Measurements from ENCODE around the gene THOC2.
"Not testable (repeated sequence)": the region's sequence is repeated elsewhere in the genome, so short reads cannot be mapped to it uniquely, and the experiment has no call there.

THOC2 gene

DNA sequence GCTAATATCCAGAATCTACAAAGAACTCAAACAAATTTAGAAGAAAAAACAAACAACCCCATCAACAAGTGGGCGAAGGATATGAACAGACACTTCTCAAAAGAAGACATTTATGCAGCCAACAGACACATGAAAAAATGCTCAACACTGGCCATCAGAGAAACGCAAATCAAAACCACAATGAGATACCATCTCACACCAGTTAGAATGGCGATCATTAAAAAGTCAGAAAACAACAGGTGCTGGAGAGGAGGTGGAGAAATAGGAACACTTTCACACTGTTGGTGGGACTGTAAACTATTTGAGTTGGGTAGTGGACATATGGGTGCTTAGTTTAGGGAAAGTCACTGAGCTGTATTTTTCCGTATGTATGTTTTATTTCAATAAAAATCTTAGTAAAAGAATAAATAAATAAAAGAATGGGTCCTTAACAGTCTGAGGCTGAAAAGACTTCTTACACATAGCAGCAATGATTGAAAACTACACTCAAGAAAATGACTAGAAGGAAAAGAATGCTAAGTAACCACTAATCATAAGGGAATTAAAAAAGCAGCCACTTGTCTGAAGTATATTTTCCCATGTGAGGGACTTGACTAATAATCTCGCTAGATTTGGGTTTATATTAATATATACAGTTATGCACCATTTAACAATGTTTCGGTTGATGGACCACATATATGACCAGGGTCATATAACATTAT lies 68.2 kb downstream of the THOC2 start:
- not testable (repeated sequence) for DNase-seq

GRCh38 chrX:123663720-123664119 lies 69.1 kb downstream of the THOC2 start:
- DNase-seq: not testable (repeated sequence)

DNA sequence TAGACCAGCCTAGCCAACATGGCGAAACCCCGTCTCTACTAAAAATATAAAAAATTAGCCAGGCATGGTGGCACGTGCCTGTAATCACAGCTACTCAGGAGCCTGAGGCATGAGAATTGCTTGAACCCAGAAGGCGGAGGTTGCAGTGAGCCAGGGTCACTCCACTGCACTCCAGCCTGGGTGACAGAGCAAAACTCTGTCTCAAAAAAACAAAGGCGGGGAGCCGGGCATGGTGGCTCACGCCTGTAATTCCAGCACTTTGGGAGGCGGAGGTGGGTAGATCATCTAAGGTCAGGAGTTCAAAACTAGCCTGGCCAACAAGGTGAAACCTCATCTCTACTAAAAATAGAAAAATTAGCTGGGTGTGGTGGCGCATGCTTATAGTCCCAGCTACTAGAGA lies 76.3 kb downstream of the THOC2 start:
- not testable (repeated sequence) for DNase-seq

GRCh38 chrX:123648811-123649181 lies 84.1 kb downstream of the THOC2 start:
- not testable (repeated sequence) for DNase-seq

- DNase-seq: no peak
Measured at GRCh38 chrX:123648028-123648810, 84.6 kb downstream of the THOC2 start.

DNA sequence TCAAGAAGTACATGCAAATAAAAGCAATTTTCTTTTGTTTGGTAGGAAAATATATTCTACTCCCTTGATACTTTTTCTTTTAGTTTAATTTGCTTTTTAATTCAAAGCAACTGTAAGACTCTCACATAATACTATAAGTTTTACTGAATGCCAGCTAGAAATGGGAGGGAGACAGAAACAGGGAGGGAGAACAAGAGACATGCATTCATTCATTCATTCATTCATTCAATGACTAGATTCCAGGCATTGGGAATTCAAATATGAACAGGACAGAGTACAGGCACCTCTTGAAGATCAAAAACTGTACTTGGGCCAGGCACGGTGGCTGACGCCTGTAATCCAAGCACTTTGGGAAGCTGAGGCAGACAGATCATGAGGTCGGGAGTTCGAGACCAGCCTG lies 85.6 kb downstream of the THOC2 start:
- DNase-seq: no peak

DNA sequence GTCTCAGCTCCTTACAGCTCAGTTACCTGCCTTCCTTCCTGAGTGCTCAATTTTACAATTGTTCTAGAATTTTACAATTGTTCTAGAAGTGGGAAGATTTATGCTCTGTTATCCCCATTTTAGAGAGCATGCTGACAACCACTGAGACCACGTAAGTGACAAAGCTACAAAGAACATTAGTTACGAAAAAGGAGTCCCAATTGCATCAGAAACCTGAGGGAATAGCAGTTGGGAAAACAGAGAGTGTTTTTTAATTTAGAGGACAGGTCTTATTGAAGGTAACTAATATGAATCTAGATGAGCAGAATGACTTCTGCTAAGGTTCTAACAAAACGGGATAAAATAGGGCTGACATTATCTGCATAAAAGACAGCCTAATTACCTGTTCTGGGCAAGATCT lies 103.3 kb downstream of the THOC2 start:
- no peak for DNase-seq

DNA sequence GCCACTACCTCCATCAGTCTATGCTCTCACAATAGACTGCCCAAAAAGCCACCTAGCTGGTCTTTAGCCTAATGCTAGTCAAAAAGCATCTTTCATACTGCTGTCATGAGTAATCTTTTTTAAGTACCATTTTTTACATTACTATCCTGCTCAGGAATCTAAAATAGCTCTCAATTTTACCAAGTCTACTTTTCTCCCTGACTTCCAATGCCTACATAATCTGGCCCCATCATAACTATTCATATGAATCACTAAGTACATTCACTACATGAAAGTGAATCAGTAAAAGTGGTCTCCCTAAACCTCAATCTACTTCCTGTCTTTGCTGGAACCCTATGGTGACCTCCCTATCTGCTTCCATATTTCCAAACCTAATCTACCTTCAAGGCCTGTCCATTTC lies 105.9 kb downstream of the THOC2 start:
- DNase-seq: no peak

- DNase-seq: no peak
Measured at GRCh38 chrX:123625952-123626351, 106.9 kb downstream of the THOC2 start.

- no peak for DNase-seq
Measured at GRCh38 chrX:123625477-123625876, 107.4 kb downstream of the THOC2 start.

DNA sequence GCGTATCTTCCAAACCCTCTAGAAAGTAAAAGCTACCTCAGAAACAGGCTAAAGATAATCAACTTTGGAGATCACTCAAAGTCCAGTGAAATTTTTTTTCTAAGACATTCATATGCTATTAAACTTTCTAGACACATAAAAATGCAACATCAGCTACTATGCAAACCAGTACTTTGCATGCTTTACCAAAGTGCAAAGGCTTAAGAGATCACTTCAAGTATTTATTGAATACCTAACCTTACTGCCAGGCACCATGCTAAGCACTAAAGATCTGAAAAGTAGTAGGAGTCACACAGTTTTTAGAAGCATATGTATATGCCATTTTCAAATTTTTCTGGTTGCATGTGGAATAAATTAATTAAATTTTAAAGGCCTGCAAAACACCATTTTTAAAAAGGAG lies 115.8 kb downstream of the THOC2 start:
- DNase-seq: no peak

- no peak for DNase-seq
Measured at GRCh38 chrX:123610915-123611314, 121.9 kb downstream of the THOC2 start.

- no peak for DNase-seq
Measured at GRCh38 chrX:123607806-123608205, 125.0 kb downstream of the THOC2 start.

GRCh38 chrX:123607270-123607669 lies 125.6 kb downstream of the THOC2 start:
- DNase-seq: no peak

- DNase-seq: no peak
Measured at GRCh38 chrX:123603491-123603890, 129.4 kb downstream of the THOC2 start.

- no peak for DNase-seq
Measured at GRCh38 chrX:123601437-123601836, 131.4 kb downstream of the THOC2 start.

DNA sequence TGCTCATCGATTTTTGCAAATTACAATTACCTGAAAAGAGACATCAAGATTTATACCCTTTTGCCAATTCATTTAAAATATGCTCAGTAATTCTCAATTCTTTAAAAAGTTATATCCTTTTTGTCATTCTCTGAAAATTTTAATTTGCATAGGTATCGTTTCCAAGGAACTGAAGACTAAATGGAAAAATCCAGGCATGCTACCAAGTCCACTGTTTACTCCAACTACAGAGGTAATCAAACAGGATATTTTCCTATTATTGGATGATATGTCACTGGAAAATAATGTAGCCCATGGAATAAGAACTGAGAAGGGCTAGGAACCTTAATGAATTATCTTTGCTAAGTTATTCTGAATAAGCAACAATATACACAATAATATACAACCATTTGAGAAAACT lies 132.7 kb downstream of the THOC2 start:
- no peak for DNase-seq

DNA sequence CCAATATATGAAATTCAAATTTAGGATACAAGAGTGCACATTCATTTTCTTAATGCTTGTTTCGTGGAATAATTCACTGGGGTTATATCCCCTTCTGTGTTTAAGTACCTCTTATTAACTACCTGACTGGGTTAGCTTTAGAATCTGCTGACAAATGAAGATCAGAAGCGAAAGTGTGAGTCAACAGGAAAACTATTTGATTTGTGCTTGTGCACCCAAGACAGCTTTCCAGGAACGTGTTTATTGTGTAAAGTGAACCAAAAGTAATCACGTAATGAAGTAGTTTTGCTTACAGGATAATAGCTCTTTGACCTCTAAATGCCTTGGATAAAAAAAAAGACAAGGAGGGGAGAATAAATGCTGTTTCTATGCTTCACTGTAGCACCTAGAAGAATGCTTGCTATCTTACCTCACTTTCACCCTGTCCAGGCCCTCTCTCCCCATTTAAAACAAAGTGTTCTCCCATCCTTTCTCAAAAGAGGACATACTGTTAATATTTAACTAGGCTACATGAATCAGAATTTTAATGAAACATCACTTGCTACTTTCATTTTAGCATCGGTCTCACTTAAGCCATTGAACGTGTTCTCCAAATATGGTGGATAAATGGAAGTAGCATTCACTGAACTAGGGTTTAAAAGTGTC lies 141.9 kb downstream of the THOC2 start:
- no peak for DNase-seq

DNA sequence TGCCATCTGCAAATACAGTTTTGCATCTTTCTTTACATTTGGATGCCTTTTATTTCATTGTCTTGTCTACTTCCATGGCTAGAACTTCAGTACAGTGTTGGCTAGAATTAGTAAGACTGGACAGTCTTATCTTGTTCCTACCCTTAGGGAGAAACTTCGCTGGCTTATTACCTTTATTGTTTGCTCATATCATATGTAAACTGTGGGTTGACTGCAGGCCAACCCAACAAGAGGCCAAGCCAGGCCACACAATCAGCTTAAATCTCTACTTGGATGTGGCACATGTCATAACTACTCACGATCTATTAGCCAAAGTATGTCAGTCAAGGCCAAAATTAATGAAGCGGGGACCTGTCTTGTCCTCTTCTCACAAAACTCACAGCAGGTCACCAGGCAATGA lies 144.1 kb downstream of the THOC2 start:
- DNase-seq: no peak

- no peak for DNase-seq
Measured at GRCh38 chrX:123581586-123581985, 151.3 kb downstream of the THOC2 start.

DNA sequence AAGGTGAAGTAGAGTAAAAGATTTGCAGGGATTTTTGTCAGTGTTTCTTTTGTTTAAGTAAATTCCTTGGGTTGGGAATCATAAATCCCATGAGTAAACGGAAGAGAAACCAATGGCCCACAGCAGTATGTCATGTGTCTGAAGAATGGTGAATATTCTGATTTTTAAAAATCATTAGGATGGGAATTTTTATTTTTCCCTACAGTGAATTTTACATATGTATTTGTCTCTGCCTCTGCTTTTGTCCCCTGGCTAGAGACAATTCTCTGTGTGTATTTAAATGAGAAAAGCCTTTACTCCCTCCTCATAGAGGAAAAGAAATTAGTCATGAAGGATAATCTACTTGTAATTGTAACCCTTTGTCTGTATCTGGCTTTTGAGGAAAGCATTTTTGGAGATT lies 152.1 kb downstream of the THOC2 start:
- no peak for DNase-seq

DNA sequence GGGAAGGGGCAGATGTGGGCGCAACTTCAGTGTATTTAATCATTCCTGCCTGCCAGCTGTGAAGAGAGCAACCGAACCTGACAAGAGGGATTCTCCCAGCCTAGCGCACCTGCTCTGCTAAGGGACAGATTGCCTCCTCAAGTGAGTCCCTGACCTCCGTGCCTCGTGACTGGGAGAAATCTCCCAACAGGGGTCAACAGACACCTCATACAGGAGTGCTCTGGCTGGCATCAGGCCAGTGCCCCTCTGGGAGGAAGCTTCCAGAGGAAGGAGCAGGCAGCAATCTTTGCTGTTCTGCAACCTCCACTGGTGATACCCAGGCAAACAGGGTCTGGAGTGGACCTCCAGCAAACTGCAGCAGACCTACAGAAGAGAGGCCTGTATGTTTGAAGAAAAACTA lies 158.8 kb downstream of the THOC2 start:
- not testable (repeated sequence) for DNase-seq

GRCh38 chrX:123570011-123570590 lies 162.8 kb downstream of the THOC2 start:
- no peak for DNase-seq

DNA sequence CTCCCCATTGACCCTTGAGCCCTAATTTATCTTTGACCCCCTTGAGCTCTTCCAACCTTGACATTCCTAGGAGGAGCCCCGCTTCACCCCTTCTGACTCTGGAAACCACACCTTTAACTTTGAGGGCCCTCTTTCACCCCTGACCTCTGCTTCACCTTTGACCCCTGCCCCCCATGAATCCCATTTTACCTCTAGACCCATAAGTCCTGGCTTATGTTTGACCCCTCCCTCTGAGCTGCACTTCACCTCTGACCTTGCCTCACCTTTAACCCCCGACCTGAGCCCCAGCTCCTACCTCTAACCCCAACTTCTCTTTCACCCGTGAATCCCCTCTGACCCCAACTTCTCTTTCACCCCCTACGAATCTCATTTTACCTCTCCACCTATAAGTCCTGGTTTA lies 169.7 kb downstream of the THOC2 start:
- DNase-seq: no peak

Data from NCI-H2171 (cell line).